ENCODE data around the gene RGL2.

RGL2 gene

DNA sequence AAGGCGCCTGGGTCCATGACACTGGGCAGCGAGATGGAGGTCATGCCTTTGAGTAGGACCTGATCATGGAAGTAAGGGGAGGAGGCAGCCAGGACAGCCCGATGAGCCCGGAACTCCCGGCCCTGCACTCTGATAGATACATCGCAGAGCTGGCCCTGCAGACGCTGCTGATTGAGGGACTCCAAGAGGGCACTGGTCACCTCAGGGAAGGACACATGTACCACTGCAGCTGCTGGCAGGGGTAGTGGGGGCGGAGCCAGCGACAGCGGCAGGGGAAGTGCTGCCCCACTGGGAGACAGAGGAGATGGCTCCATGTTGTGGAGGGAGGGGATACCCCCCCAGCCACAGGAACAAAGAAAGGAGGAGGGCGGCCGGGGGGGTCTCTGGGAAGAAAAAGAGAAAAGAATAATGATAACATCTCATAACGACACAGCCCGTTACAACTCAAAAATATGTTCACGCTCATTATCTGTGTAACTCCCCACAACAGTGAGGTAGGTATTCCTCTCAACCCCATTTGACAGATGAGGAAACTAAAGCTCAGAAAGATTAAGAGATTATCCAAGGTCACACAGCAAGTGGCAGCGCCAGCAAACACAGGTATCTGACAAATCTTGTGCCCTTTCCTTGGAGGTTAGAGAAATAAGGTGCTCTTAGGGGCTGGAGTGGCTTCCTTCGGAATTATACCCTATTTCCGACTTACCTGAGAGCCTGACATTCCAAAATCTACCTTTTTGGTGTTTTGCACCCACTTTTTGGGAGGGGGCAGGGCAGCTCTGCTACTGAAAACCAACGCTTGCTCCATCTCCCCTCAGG, 18.1 kb upstream of the RGL2 start:
- H3K4me3 ChIP-seq (replicated peaks; ENCODE audit: low read depth, low read length): peak overlapping the region; percentile 30
- no peak for DNase-seq (ENCODE audit: extremely low read depth, low read depth)
- TF ChIP-seq, protein P1, sequence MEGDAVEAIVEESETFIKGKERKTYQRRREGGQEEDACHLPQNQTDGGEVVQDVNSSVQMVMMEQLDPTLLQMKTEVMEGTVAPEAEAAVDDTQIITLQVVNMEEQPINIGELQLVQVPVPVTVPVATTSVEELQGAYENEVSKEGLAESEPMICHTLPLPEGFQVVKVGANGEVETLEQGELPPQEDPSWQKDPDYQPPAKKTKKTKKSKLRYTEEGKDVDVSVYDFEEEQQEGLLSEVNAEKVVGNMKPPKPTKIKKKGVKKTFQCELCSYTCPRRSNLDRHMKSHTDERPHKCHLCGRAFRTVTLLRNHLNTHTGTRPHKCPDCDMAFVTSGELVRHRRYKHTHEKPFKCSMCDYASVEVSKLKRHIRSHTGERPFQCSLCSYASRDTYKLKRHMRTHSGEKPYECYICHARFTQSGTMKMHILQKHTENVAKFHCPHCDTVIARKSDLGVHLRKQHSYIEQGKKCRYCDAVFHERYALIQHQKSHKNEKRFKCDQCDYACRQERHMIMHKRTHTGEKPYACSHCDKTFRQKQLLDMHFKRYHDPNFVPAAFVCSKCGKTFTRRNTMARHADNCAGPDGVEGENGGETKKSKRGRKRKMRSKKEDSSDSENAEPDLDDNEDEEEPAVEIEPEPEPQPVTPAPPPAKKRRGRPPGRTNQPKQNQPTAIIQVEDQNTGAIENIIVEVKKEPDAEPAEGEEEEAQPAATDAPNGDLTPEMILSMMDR (IDR thresholded peaks at IDR 0.05; ENCODE audit: low read depth, low read length, missing control alignments): no peak

DNA sequence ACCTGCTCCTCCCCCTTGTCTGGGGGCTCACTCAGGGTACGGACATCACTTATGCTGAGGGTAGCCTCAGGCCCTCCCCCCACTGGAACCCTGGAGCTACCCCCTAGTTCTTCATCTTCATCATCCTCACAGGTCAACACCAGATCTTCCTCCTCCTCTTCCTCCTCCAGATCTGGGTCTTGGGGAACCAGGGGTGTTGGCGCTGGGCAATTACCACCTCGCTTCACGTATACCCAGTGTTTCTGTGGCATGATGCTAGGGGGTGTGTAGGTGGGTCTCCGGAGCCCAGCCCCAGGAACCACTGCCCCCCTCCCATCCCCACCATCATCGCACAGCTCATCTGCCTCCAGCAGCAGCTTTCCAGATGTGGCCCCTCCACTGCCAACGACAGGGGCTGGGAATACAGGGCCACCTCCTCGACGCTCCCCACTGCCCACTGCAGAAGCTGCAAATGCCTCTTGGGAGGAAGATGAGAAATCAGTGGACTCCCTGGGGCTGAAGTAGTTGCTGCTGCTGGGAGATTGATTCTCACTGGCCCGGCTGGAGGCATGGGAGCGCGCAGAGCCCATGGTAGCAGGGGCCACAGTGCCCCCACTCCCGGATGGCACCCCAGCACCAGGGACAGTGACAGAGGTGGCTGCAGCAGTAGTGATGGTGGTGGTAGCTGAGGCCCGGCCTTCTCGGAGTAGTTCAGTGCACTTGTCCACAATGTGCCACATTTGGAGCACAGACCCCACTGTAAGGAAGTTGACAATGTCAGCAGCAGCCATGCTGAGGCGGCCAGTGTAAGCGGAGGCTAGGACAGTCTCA, 17.3 kb upstream of the RGL2 start:
- H3K4me3 ChIP-seq (replicated peaks; ENCODE audit: low read depth, low read length): no peak overlapping the region
- TF ChIP-seq, protein P1 (IDR thresholded peaks at IDR 0.05; ENCODE audit: low read depth, low read length, missing control alignments): no peak
- DNase-seq (ENCODE audit: extremely low read depth, low read depth): no peak

DNA sequence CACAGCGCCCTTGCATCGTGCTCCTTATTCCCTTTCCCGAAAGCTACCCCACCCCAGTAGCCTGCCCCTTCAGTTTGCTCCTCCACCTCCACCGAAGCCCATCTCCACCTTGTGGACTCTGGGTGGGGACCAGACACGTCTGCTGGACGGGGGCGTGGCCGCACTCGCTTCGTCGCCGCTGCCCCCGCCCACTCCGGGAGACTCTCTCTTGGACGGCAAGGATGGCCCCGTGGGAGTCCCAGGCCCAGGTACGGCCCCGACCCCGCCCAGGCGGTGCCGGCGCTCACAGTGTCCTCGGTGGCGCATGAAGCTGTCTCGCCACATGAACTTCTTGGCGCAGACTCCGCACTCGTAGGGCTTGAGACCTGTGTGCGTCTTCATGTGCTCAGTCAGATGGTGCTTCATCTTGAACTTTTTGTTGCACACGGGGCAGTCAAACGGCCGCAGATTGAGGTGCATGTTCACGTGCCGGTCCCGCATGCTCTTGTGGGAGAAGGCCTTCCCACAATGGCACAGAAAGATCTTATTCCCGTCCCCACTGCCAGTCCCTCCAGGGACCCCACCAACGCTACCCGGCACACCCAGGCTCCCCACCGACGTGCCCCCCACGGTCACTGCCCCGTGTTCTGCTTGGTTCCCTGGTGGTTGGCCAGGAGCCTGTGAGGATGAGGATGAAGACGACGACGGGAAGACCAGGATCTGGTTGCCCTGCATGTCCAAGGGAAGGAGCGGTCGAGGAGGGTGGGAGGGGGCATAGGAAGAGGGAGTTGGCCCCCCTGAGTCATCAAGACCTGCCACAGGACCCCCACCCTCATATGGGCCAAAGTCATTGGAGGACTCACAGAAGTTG, 16.4 kb upstream of the RGL2 start:
- peak overlapping the region; percentile 79 for H3K4me3 ChIP-seq (replicated peaks; ENCODE audit: low read depth, low read length)
- TF ChIP-seq, protein P1 (IDR thresholded peaks at IDR 0.05; ENCODE audit: low read depth, low read length, missing control alignments): no peak
- DNase-seq (ENCODE audit: extremely low read depth, low read depth): no peak

DNA sequence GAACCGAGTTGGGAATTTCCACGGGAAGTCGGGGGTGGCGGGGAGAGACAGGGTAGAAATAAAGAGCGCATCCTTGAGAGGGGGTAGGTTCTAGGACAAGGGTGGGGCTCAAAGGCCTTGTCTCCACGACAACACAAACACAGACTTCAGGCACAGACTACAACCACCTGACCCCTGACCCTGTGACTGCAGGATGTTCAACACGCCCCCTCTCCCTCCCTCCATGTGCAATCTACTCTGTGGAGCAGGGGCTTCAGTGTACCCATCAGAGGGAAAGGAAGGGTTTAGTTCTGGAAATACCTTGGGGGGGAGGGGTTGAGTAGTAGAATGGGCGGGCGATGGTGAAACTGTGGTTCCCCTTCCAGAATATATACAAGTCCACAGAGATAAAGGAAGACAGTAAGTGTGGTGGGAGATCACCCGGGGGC, 15.8 kb upstream of the RGL2 start:
- TF ChIP-seq, protein P1 (IDR thresholded peaks at IDR 0.05; ENCODE audit: low read depth, low read length, missing control alignments): no peak
- H3K4me3 ChIP-seq (replicated peaks; ENCODE audit: low read depth, low read length): peak overlapping the region; percentile 79
- DNase-seq (ENCODE audit: extremely low read depth, low read depth): peak; percentile 77

DNA sequence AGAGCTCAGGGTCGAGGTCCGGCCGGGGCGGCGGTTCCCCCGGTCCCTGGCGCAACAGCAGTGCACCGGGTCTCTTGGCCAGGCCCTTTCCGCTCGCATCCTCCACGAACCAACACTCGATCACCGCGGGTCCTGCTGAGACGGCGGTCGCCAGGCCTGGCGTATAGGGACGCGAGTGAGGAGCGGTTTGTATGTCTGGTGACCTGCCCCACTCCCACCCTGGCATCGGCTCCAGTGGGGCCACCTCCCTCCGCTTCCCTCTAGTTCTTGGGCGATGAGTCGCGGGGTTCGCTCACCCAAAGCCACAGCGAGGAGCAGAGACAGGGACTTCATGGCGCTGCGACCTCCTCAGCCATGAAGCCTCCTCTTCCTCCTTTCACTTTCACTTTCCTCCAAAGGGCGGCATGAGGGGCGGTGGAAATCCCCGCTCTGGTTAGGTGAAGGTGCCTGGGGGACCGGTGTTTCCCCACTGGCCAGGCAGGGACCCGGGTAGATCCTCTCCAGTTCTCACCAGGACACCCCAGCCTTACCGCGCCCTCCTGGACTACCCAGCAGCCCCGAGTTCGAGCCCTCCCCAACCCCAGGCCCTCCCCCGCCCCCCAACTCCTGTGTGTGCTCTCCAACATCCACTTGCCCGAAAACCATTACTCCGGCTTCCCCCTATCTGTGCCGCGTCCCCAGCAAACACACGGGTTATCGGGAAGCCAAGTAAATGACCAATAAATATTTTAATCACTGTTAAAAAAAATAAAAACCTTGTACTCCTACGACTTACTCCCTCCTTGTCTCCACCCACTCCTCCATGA, 15.2 kb upstream of the RGL2 start, which contains the start of gene TAPBP:
Gene TAPBP (minus strand): TSS at position 370 of the 806 bp plus-strand sequence. CDS start 37 bp downstream, at position 333.
- TF ChIP-seq, protein P1 (IDR thresholded peaks at IDR 0.05; ENCODE audit: low read depth, low read length, missing control alignments): no peak
- H3K4me3 ChIP-seq (replicated peaks; ENCODE audit: low read depth, low read length): peak within 1 kb of the TSS; percentile 79
- no peak for DNase-seq (ENCODE audit: extremely low read depth, low read depth)

All from HFF-Myc (cell line).